Measurements from ENCODE around the gene PNCK. TPM values are rescaled to one million over a fixed set of nuclear protein-coding genes. Genes with fewer than 3 reads are reported as not detected.

Gene PNCK
- total and polyA plus RNA-seq, 10 of the 15 experiments (the other 5 are each of a cell fraction or from before 2014, with no cell fraction given): 0.21 to 0.67 (median 0.54) TPM; not detected in 7

- Histone ChIP-seq H4K20me1 (ENCODE audit: control insufficient read depth, insufficient read depth) (no peaks in the 10 kb centered on the region), H3K9ac (ENCODE audit: control insufficient read depth, insufficient read depth, low read length) (no peak overlapping the region), H3K36me3 (ENCODE audit: control insufficient read depth in 2 of 2, insufficient read depth in 2 of 2, low read length in 1 of 2) (peaks cover 0 to 2% of the 10 kb centered on the region in 2 experiments; a peak in 2 of 4 replicates), H3K4me1 (ENCODE audit: control insufficient read depth, insufficient read depth, low read length) (no peaks in the 10 kb centered on the region), H3K79me2 (ENCODE audit: control insufficient read depth, insufficient read depth, low read length) (no peaks in the 10 kb centered on the region), H3K27ac (ENCODE audit: control insufficient read depth, insufficient read depth) (no peak overlapping the region), H3K4me2 (ENCODE audit: control insufficient read depth, insufficient read depth) (no peak overlapping the region), H3K9me3 (replicated peaks; ENCODE audit: control insufficient read depth, insufficient read depth, low read length) (no peaks in the 10 kb centered on the region), H2AFZ (ENCODE audit: control insufficient read depth, low read depth, low read length) (no peak overlapping the region), H3K4me3 (no peak overlapping the region), H3K27me3 (replicated peaks in 1 of 2; ENCODE audit: control insufficient read depth in 2 of 2, insufficient read depth in 2 of 2, low read length in 1 of 2) (no peaks in the 10 kb centered on the region)
- BruUV-seq (replicated peaks): no TSS peak
- DNase-seq (ENCODE audit: low read depth, low spot score) (no peak), ATAC-seq (no peak), FAIRE-seq (no peak)
- TF ChIP-seq RUNX3 (IDR thresholded peaks at IDR 0.05; ENCODE audit: low read length) (no peak), NFIC (IDR thresholded peaks at IDR 0.05; ENCODE audit: low read depth, low read length) (no peak), USF2 (IDR thresholded peaks at IDR 0.05; ENCODE audit: borderline replicate concordance, low read depth, low read length) (no peak), CEBPB (IDR thresholded peaks at IDR 0.05; ENCODE audit: borderline replicate concordance in 1 of 2, low read depth in 2 of 2, low read length in 2 of 2) (no peak), NR2F1 (conservative IDR thresholded peaks at IDR 0.05) (no peak), SP1 (IDR thresholded peaks at IDR 0.05; ENCODE audit: low read depth, low read length) (no peak)
- SMC1A ChIA-PET (ENCODE audit: uncharacterized antibody, unreplicated experiment): no interaction called here
- intact Hi-C loops (cut with micrococcal nuclease; ENCODE audit: unreplicated experiment): no loop called here
- POLR2A ChIA-PET: no interaction called here
- CTCF ChIA-PET: no interaction called here
- in situ Hi-C loops (cut with MboI): no loop called here
- RAD21 ChIA-PET (ENCODE audit: unreplicated experiment): no interaction called here
- WGBS (ENCODE audit: insufficient coverage, insufficient replicate concordance, low lambda C conversion rate, missing lambda C conversion rate): 44% methylated on average over 6 of the region's 6 CpGs
Measured at GRCh38 chrX:153700967-153701366, 27.4 kb upstream of the PNCK start.

- in situ Hi-C loops (cut with MboI): no loop called here
- ATAC-seq (no peak), FAIRE-seq (no peak), DNase-seq (ENCODE audit: low read depth, low spot score) (no peak)
- CTCF ChIA-PET: no interaction called here
- SMC1A ChIA-PET (ENCODE audit: uncharacterized antibody, unreplicated experiment): no interaction called here
- H2AFZ ChIP-seq (ENCODE audit: control insufficient read depth, low read depth, low read length): no peak overlapping the region
- no peaks in the 10 kb centered on the region for H3K27me3 ChIP-seq (replicated peaks in 1 of 2; ENCODE audit: control insufficient read depth in 2 of 2, insufficient read depth in 2 of 2, low read length in 1 of 2)
- RAD21 ChIA-PET (ENCODE audit: unreplicated experiment): no interaction called here
- H3K4me1 ChIP-seq (ENCODE audit: control insufficient read depth, insufficient read depth, low read length): no peaks in the 10 kb centered on the region
- H3K27ac ChIP-seq (ENCODE audit: control insufficient read depth, insufficient read depth): no peak overlapping the region
- H3K4me2 ChIP-seq (ENCODE audit: control insufficient read depth, insufficient read depth): no peak overlapping the region
- POLR2A ChIA-PET: no interaction called here
- no TSS peak for BruUV-seq (replicated peaks)
- no peaks in the 10 kb centered on the region for H4K20me1 ChIP-seq (ENCODE audit: control insufficient read depth, insufficient read depth)
- no peak overlapping the region for H3K9ac ChIP-seq (ENCODE audit: control insufficient read depth, insufficient read depth, low read length)
- no peaks in the 10 kb centered on the region for H3K79me2 ChIP-seq (ENCODE audit: control insufficient read depth, insufficient read depth, low read length)
- H3K36me3 ChIP-seq (ENCODE audit: control insufficient read depth in 2 of 2, insufficient read depth in 2 of 2, low read length in 1 of 2): peaks cover 0 to 2% of the 10 kb centered on the region in 2 experiments; a peak in 2 of 4 replicates
- WGBS (ENCODE audit: insufficient coverage, insufficient replicate concordance, low lambda C conversion rate, missing lambda C conversion rate): 58% methylated on average over 12 of the region's 15 CpGs
- intact Hi-C loops (cut with micrococcal nuclease; ENCODE audit: unreplicated experiment): no loop called here
- no peaks in the 10 kb centered on the region for H3K9me3 ChIP-seq (replicated peaks; ENCODE audit: control insufficient read depth, insufficient read depth, low read length)
- no peak overlapping the region for H3K4me3 ChIP-seq
- TF ChIP-seq EP300 (IDR thresholded peaks at IDR 0.05; ENCODE audit: borderline replicate concordance in 1 of 2, control insufficient read depth in 1 of 2, low read depth in 2 of 2, low read length in 2 of 2) (no peak), E2F4 (IDR thresholded peaks at IDR 0.05; ENCODE audit: low read depth, low read length) (no peak), ZBTB11 (CRISPR knock-in tag; IDR thresholded peaks at IDR 0.05) (no peak)
Measured at GRCh38 chrX:153700376-153700945, 26.8 kb upstream of the PNCK start.
